ENCODE measurements around the gene LTBR. TPM values are rescaled to one million over a fixed set of nuclear protein-coding genes. Genes with fewer than 3 reads are reported as not detected.

Gene LTBR
- total RNA-seq, 5 donors from 2014 or later (not counting 1 experiment from before 2014, with no cell fraction given), result 0.56 to 1.6 (median 1.2) TPM; not detected in 1

- no peaks in the 10 kb centered on the region for H3K36me3 Mint-ChIP-seq
- H3K27me3 ChIP-seq (replicated peaks in 1 of 2; ENCODE audit: control insufficient read depth in 2 of 2, extremely low read depth in 1 of 2, insufficient read depth in 2 of 2, low read length in 1 of 2), result peaks cover 0 to 2% of the 10 kb centered on the region in 2 experiments
- 100% methylated on average over 3 of the region's 6 CpGs for WGBS (ENCODE audit: insufficient coverage)
- DNase-seq (no peak), ATAC-seq (replicated peaks in 1 of 4) (no peak)
- no peaks in the 10 kb centered on the region for H3K4me1 Mint-ChIP-seq
- no peak overlapping the region for H3K4me3 ChIP-seq (ENCODE audit: control insufficient read depth in 1 of 2, extremely low read depth in 1 of 2, low read length in 1 of 2)
- H3K4me3 Mint-ChIP-seq, result no peak overlapping the region
- ChIA-PET CTCF (interaction anchor here in 1 of 2 donors (0.6 kb wide), 1 partner anchor 13 kb away, joined by 5 read pairs; no protein-coding TSS in a partner anchor), POLR2A (no interaction called here)
- peaks cover 0 to 2% of the 10 kb centered on the region in 2 experiments for H3K4me1 ChIP-seq (ENCODE audit: control insufficient read depth in 1 of 2, extremely low read depth in 1 of 2, insufficient read depth in 2 of 2, low read length in 2 of 2)
- H3K36me3 ChIP-seq (ENCODE audit: control insufficient read depth in 2 of 2, extremely low read depth in 1 of 2, insufficient read depth in 1 of 2, low read length in 1 of 2), result no peaks in the 10 kb centered on the region
- no peak overlapping the region for H3K27ac ChIP-seq (ENCODE audit: low read length)
- no peaks in the 10 kb centered on the region for H3K9me3 Mint-ChIP-seq
- peak overlapping the region in 1 of 2 donors; percentile 34 for H3K27ac Mint-ChIP-seq
- H3K27me3 Mint-ChIP-seq, result no peaks in the 10 kb centered on the region
- no peaks in the 10 kb centered on the region for H3K9me3 ChIP-seq
Observed at GRCh38 chr12:6392504-6392903, 8.5 kb downstream of the LTBR start.

- H3K27ac ChIP-seq (ENCODE audit: low read length), result no peak overlapping the region
- Mint-ChIP-seq H3K27me3 (no peaks in the 10 kb centered on the region), H3K4me1 (no peaks in the 10 kb centered on the region), H3K27ac (no peak overlapping the region), H3K9me3 (no peaks in the 10 kb centered on the region), H3K36me3 (no peaks in the 10 kb centered on the region), H3K4me3 (no peak overlapping the region)
- WGBS (ENCODE audit: insufficient coverage), result 73% methylated on average over 2 of the region's 7 CpGs
- no peak for DNase-seq
- H3K27me3 ChIP-seq (replicated peaks in 1 of 2; ENCODE audit: control insufficient read depth in 2 of 2, extremely low read depth in 1 of 2, insufficient read depth in 2 of 2, low read length in 1 of 2), result peaks cover 0 to 2% of the 10 kb centered on the region in 2 experiments
- ChIA-PET POLR2A (no interaction called here), CTCF (interaction anchor here in 1 of 2 donors (0.6 kb wide), 1 partner anchor 14 kb away, joined by 5 read pairs; no protein-coding TSS in a partner anchor)
- no peaks in the 10 kb centered on the region for H3K36me3 ChIP-seq (ENCODE audit: control insufficient read depth in 2 of 2, extremely low read depth in 1 of 2, insufficient read depth in 1 of 2, low read length in 1 of 2)
- no peaks in the 10 kb centered on the region for H3K9me3 ChIP-seq
- H3K4me3 ChIP-seq (ENCODE audit: control insufficient read depth in 1 of 2, extremely low read depth in 1 of 2, low read length in 1 of 2), result no peak overlapping the region
- ATAC-seq (replicated peaks in 1 of 4), result no peak
- H3K4me1 ChIP-seq (ENCODE audit: control insufficient read depth in 1 of 2, extremely low read depth in 1 of 2, insufficient read depth in 2 of 2, low read length in 2 of 2), result no peaks in the 10 kb centered on the region
Observed at GRCh38 chr12:6393109-6393508, 9.1 kb downstream of the LTBR start.

- CTCF ChIA-PET, result interaction anchor here in 1 of 2 donors (0.5 kb wide), 1 partner anchor 183 kb away, joined by 3 read pairs; no protein-coding TSS in a partner anchor
- Mint-ChIP-seq H3K4me3 (no peak overlapping the region), H3K9me3 (no peaks in the 10 kb centered on the region), H3K27ac (no peak overlapping the region), H3K36me3 (no peaks in the 10 kb centered on the region), H3K4me1 (no peaks in the 10 kb centered on the region), H3K27me3 (no peaks in the 10 kb centered on the region)
- H3K4me1 ChIP-seq (ENCODE audit: control insufficient read depth in 1 of 2, extremely low read depth in 1 of 2, insufficient read depth in 2 of 2, low read length in 2 of 2), result no peaks in the 10 kb centered on the region
- ATAC-seq (replicated peaks in 1 of 4), result no peak
- no peaks in the 10 kb centered on the region for H3K36me3 ChIP-seq (ENCODE audit: control insufficient read depth in 2 of 2, extremely low read depth in 1 of 2, insufficient read depth in 1 of 2, low read length in 1 of 2)
- WGBS (ENCODE audit: insufficient coverage), result 97% methylated on average over 4 of the region's 8 CpGs
- H3K27ac ChIP-seq (ENCODE audit: low read length), result no peak overlapping the region
- H3K27me3 ChIP-seq (replicated peaks in 1 of 2; ENCODE audit: control insufficient read depth in 2 of 2, extremely low read depth in 1 of 2, insufficient read depth in 2 of 2, low read length in 1 of 2), result no peaks in the 10 kb centered on the region
- no peak for DNase-seq
- POLR2A ChIA-PET, result no interaction called here
- no peak overlapping the region for H3K4me3 ChIP-seq (ENCODE audit: control insufficient read depth in 1 of 2, extremely low read depth in 1 of 2, low read length in 1 of 2)
- no peaks in the 10 kb centered on the region for H3K9me3 ChIP-seq
Observed at GRCh38 chr12:6394398-6394797, 10.4 kb downstream of the LTBR start.

- no peak overlapping the region for H3K4me3 ChIP-seq (ENCODE audit: control insufficient read depth in 1 of 2, extremely low read depth in 1 of 2, low read length in 1 of 2)
- POLR2A ChIA-PET, result no interaction called here
Observed at GRCh38 chr12:6396031-6396430, 12.1 kb downstream of the LTBR start.

GRCh38 chr12:6399884-6400644 is 16.1 kb downstream of the LTBR start:
- no peaks in the 10 kb centered on the region for H3K9me3 Mint-ChIP-seq
- no peaks in the 10 kb centered on the region for H3K4me1 Mint-ChIP-seq
- ChIA-PET POLR2A (interaction anchor here in 1 of 2 donors (0.5 to 0.6 kb wide), 2 partner anchors 47 to 112 kb away, joined by 3 to 6 read pairs; no protein-coding TSS in a partner anchor), CTCF (no interaction called here)
- H3K36me3 Mint-ChIP-seq, result no peaks in the 10 kb centered on the region
- H3K4me3 Mint-ChIP-seq, result no peak overlapping the region
- no peak overlapping the region for H3K27ac ChIP-seq (ENCODE audit: low read length)
- DNase-seq, result no peak
- H3K27me3 ChIP-seq (replicated peaks in 1 of 2; ENCODE audit: control insufficient read depth in 2 of 2, extremely low read depth in 1 of 2, insufficient read depth in 2 of 2, low read length in 1 of 2), result no peaks in the 10 kb centered on the region
- no peaks in the 10 kb centered on the region for H3K27me3 Mint-ChIP-seq
- no peaks in the 10 kb centered on the region for H3K4me1 ChIP-seq (ENCODE audit: control insufficient read depth in 1 of 2, extremely low read depth in 1 of 2, insufficient read depth in 2 of 2, low read length in 2 of 2)
- WGBS (ENCODE audit: insufficient coverage), result 80% methylated on average over 1 of the region's 7 CpGs
- H3K4me3 ChIP-seq (ENCODE audit: control insufficient read depth in 1 of 2, extremely low read depth in 1 of 2, low read length in 1 of 2), result no peak overlapping the region
- H3K36me3 ChIP-seq (ENCODE audit: control insufficient read depth in 2 of 2, extremely low read depth in 1 of 2, insufficient read depth in 1 of 2, low read length in 1 of 2), result no peaks in the 10 kb centered on the region
- H3K9me3 ChIP-seq, result no peaks in the 10 kb centered on the region
- ATAC-seq (replicated peaks in 1 of 4), result no peak
- H3K27ac Mint-ChIP-seq, result no peak overlapping the region

More at GRCh38 chr12:6396031-6396430, 12.1 kb downstream of the LTBR start:
- Mint-ChIP-seq H3K9me3 (no peaks in the 10 kb centered on the region), H3K36me3 (no peaks in the 10 kb centered on the region), H3K4me1 (no peaks in the 10 kb centered on the region), H3K4me3 (no peak overlapping the region), H3K27me3 (no peaks in the 10 kb centered on the region), H3K27ac (no peak overlapping the region)
- no peaks in the 10 kb centered on the region for H3K36me3 ChIP-seq (ENCODE audit: control insufficient read depth in 2 of 2, extremely low read depth in 1 of 2, insufficient read depth in 1 of 2, low read length in 1 of 2)
- ATAC-seq (replicated peaks in 1 of 4) (no peak), DNase-seq (no peak)
- no peaks in the 10 kb centered on the region for H3K4me1 ChIP-seq (ENCODE audit: control insufficient read depth in 1 of 2, extremely low read depth in 1 of 2, insufficient read depth in 2 of 2, low read length in 2 of 2)
- H3K27me3 ChIP-seq (replicated peaks in 1 of 2; ENCODE audit: control insufficient read depth in 2 of 2, extremely low read depth in 1 of 2, insufficient read depth in 2 of 2, low read length in 1 of 2), result no peaks in the 10 kb centered on the region
- H3K9me3 ChIP-seq, result no peaks in the 10 kb centered on the region
- H3K27ac ChIP-seq (ENCODE audit: low read length), result no peak overlapping the region
- CTCF ChIA-PET, result no interaction called here
- 100% methylated on average over 2 of the region's 2 CpGs for WGBS (ENCODE audit: insufficient coverage)

GRCh38 chr12:6404390-6404789 is 20.4 kb downstream of the LTBR start:
- POLR2A ChIA-PET, result no interaction called here
- 92% methylated on average over 2 of the region's 5 CpGs for WGBS (ENCODE audit: insufficient coverage)

More at GRCh38 chr12:6404390-6404789, 20.4 kb downstream of the LTBR start:
- H3K27me3 ChIP-seq (replicated peaks in 1 of 2; ENCODE audit: control insufficient read depth in 2 of 2, extremely low read depth in 1 of 2, insufficient read depth in 2 of 2, low read length in 1 of 2), result no peaks in the 10 kb centered on the region
- H3K4me1 ChIP-seq (ENCODE audit: control insufficient read depth in 1 of 2, extremely low read depth in 1 of 2, insufficient read depth in 2 of 2, low read length in 2 of 2), result no peaks in the 10 kb centered on the region
- no peak for DNase-seq
- H3K4me1 Mint-ChIP-seq, result no peaks in the 10 kb centered on the region
- no peak overlapping the region for H3K4me3 Mint-ChIP-seq
- H3K36me3 Mint-ChIP-seq, result no peaks in the 10 kb centered on the region
- no peak overlapping the region for H3K27ac Mint-ChIP-seq
- no peak for ATAC-seq (replicated peaks in 1 of 4)
- no peaks in the 10 kb centered on the region for H3K36me3 ChIP-seq (ENCODE audit: control insufficient read depth in 2 of 2, extremely low read depth in 1 of 2, insufficient read depth in 1 of 2, low read length in 1 of 2)
- H3K9me3 ChIP-seq, result no peaks in the 10 kb centered on the region
- H3K27ac ChIP-seq (ENCODE audit: low read length), result no peak overlapping the region
- no peaks in the 10 kb centered on the region for H3K9me3 Mint-ChIP-seq
- peaks cover 0 to 3% of the 10 kb centered on the region in 2 donors for H3K27me3 Mint-ChIP-seq
- CTCF ChIA-PET, result interaction anchor here in 1 of 2 donors (0.6 kb wide), 1 partner anchor 32 kb away, joined by 5 read pairs; no protein-coding TSS in a partner anchor
- no peak overlapping the region for H3K4me3 ChIP-seq (ENCODE audit: control insufficient read depth in 1 of 2, extremely low read depth in 1 of 2, low read length in 1 of 2)
